Measurements from ENCODE around the gene MVB12B. TPM values are rescaled to one million over a fixed set of nuclear protein-coding genes. Genes with fewer than 3 reads are reported as not detected.

MVB12B gene
- total RNA-seq, 1 donor = 9.4 TPM

DNA sequence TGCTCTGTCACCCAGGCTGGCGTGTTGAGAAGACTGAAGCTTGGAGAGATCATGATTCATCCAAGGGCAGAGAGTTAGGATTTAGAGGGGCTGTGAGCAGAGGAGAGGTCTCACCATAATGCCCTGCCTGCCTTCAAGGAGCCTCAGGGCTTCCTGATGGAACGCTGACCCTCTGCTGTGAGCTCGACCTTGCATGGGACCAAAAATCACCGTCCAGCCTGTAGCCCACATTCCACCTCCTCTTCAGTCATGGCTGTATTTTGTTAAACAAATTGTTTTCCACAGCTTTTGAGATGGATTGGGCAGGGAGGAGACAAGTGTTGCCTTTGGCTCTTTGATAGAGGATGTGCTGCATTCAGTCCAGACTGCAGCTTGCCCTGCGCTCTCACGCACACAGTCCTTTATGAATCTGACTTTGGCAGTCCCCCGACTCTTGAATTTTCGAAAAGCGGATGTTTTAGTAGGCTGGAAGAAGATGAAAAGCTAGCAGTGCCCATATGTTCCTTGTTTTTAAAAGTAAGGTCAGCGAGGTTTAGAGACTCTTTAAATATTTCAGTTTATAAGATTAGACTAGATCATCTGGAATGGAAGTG is 79.5 kb downstream of the MVB12B start:
- Histone ChIP-seq H3K4me1 (ENCODE audit: insufficient read depth, low read length) (peaks cover 23% of the 10 kb centered on the region), H3K27me3 (ENCODE audit: insufficient read depth, low read length) (no peaks in the 10 kb centered on the region), H3K4me3 (ENCODE audit: low read length) (no peak overlapping the region), H3K9me3 (ENCODE audit: low read depth, low read length) (no peaks in the 10 kb centered on the region)

DNA sequence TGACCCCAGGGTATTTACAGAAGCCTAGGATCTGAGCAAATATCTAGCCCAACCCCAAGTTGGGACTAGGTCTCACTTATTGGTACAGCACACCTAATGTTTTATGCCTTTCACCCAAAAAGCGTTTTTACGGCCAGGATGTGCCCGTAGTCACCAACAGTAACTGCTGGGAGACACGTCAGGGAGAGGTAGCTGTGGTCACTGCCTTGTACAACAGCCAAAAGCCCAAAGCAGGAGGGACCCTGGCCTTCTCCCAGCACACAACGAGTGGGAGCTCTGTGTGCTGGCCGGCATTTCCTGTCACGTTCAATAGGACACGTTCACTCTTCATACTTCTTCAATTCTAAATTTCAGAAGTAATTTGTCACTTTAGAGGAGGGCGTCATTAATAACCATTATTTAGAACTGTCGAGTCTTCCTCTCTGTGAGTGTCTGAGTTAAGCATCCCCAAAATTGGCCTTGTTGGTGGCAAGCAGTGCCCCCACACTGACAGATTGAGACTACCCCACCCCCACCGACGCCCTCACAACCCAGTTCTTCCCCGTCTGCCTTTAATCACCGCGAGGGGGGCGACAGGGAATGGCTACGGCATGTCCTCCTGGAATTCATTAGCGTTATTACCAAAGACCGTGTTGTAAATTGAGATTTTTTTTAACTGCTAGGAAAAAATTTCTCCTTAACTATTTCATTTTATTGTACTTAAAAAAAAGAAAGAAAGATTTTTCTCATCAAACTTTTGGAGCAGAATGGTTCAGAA is 80.7 kb downstream of the MVB12B start:
- H3K9me3 ChIP-seq (ENCODE audit: low read depth, low read length) = no peaks in the 10 kb centered on the region
- H3K4me3 ChIP-seq (ENCODE audit: low read length) = no peak overlapping the region
- peaks cover 32% of the 10 kb centered on the region for H3K4me1 ChIP-seq (ENCODE audit: insufficient read depth, low read length)
- no peaks in the 10 kb centered on the region for H3K27me3 ChIP-seq (ENCODE audit: insufficient read depth, low read length)

DNA sequence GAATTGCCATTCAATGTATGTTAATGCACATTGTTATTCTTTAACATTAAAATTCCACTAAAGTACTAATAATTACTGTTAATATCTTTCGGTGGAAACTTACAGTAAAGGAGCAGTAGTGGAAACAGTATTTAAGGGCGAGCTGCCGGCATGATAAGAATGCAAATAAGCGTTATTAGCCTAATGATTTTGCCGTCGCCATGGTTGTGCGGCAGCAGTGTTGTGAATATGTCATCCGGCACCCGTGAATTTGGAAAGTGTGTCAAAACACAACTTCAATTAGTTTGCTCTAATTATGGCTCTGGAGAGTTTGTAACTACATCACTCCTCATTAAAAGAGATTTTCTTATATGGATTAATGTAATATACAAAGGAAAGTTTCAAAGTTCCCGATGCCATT is 81.4 kb downstream of the MVB12B start:
- Histone ChIP-seq H3K4me1 (ENCODE audit: insufficient read depth, low read length) (peaks cover 32% of the 10 kb centered on the region), H3K4me3 (ENCODE audit: low read length) (no peak overlapping the region), H3K27me3 (ENCODE audit: insufficient read depth, low read length) (no peaks in the 10 kb centered on the region), H3K9me3 (ENCODE audit: low read depth, low read length) (no peaks in the 10 kb centered on the region)

DNA sequence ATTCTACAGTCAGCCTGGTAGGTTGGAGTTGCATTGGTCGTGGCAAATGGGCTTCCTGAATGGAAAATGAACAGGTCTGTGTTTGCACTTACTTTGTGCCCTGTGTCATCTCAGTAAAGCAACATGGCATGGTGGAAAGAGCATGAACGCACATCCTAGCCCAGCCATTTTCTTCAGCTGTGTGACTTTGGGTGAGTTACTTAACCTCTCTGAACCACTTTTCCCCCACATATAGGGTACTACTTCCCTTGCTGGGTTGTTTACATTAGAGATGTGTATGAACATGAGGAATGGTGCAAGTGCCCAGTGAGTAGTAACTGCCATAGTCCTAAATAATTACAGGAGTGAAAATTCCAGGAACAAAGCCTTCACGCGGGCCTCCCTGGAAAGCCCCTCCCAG is 83.6 kb downstream of the MVB12B start:
- H3K9me3 ChIP-seq (ENCODE audit: low read depth, low read length) = no peaks in the 10 kb centered on the region
- no peak overlapping the region for H3K4me3 ChIP-seq (ENCODE audit: low read length)
- H3K4me1 ChIP-seq (ENCODE audit: insufficient read depth, low read length) = peaks cover 40% of the 10 kb centered on the region
- no peaks in the 10 kb centered on the region for H3K27me3 ChIP-seq (ENCODE audit: insufficient read depth, low read length)

DNA sequence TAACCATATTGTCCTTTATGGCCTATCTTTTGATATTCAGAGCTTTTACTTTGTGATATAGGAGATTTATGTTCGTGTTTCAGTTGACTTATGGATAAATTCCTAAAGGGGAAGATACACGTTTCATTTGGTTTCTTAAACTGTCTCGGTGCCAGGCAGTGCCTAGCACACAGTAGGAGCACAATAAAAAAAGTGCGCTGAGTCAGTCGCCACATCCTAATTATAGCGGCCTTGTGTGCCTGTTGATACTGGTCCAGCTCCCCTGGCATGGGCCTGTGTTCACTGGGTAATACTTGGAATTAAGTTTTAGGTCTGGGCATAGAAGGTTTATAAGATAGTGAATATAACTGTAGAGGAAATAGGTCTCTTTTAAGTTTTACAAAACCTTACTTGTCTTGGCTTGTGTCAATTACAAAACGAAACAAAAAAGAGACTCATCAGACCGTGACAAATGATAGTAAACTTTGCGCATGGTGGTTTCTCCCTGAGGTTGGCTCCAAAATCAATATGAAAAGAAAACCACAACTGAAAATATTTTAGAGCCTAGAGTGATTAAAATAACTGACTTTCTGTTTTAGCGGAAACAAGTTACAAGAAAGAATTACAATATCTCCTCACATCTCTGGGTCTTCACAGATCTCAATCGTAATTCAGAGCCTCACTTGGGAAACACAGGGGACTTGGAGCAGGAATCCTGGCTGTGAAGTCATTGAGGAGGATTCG is 84.8 kb downstream of the MVB12B start:
- H3K27me3 ChIP-seq (ENCODE audit: insufficient read depth, low read length) = no peaks in the 10 kb centered on the region
- peaks cover 40% of the 10 kb centered on the region for H3K4me1 ChIP-seq (ENCODE audit: insufficient read depth, low read length)
- no peak overlapping the region for H3K4me3 ChIP-seq (ENCODE audit: low read length)
- H3K9me3 ChIP-seq (ENCODE audit: low read depth, low read length) = no peaks in the 10 kb centered on the region

DNA sequence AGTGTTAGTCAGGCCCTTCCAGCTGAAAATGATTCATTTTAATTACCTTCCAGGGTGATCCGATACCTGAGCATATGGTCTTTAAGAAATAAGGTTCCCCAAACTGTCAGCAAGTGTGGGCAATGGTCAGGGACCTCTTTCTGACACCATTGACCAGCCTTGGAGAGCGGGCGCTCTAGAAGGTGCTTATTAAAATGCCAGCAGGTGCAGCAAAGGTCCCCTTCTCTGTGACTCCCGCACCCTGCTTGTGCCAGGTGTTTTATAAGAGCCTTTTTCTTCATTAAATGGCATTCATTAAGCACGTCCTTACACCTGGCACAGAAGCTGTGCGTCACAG is 85.3 kb downstream of the MVB12B start:
- no peaks in the 10 kb centered on the region for H3K9me3 ChIP-seq (ENCODE audit: low read depth, low read length)
- H3K27me3 ChIP-seq (ENCODE audit: insufficient read depth, low read length) = no peaks in the 10 kb centered on the region
- H3K4me3 ChIP-seq (ENCODE audit: low read length) = no peak overlapping the region
- H3K4me1 ChIP-seq (ENCODE audit: insufficient read depth, low read length) = peaks cover 40% of the 10 kb centered on the region

DNA sequence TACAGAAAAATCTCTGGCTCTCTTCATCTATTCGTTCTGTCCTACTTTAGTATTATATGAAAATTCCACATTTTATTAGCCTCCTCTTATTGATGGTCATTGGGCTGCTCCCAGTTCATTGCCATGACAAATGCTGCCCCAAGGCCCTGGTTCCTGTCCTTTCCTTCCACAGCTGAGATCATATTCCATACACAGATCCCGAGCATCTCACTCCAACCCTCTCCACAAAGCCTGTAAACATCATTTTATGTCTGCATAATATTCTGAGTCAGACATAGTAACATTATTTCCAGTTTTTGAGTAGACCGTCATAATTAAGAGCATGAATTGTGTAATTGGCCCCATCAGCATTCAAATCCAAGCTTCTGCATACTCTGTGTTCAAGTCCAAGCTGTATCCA is 86.3 kb downstream of the MVB12B start:
- Histone ChIP-seq H3K27me3 (ENCODE audit: insufficient read depth, low read length) (no peaks in the 10 kb centered on the region), H3K4me3 (ENCODE audit: low read length) (no peak overlapping the region), H3K9me3 (ENCODE audit: low read depth, low read length) (no peaks in the 10 kb centered on the region), H3K4me1 (ENCODE audit: insufficient read depth, low read length) (peaks cover 40% of the 10 kb centered on the region)

DNA sequence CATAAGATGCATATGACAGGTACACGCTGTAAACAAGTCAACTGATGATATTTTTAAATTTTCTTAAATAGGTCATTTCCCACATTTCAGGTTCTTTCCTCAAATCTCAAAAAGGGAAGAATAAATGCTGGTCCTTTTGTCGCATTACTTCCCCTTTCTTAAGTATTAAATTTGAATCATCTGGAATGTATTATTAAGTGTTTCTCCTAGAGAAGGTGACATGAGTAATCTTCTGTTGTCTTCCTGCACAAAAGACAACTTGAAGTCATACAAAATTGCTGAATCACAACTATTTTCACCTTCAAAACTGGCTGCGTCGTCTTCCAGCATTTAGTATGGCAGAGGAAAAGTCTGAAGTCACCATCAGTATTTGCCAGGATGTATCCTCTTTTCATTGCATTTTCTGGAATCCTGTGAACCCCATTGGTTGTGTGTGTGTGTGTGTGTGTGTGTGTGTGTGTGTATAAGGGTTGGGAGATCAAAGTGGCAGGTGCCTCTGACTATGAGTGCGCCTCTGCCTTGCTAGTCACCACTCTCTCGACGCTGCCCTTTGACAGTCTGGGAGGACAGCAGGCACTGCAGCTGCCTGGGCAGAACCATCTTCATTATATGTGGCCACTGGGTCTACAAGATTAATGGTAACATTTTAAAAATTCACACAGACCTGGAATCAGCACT is 86.9 kb downstream of the MVB12B start:
- H3K27me3 ChIP-seq (ENCODE audit: insufficient read depth, low read length) = no peaks in the 10 kb centered on the region
- H3K4me3 ChIP-seq (ENCODE audit: low read length) = no peak overlapping the region
- peaks cover 40% of the 10 kb centered on the region for H3K4me1 ChIP-seq (ENCODE audit: insufficient read depth, low read length)
- no peaks in the 10 kb centered on the region for H3K9me3 ChIP-seq (ENCODE audit: low read depth, low read length)

DNA sequence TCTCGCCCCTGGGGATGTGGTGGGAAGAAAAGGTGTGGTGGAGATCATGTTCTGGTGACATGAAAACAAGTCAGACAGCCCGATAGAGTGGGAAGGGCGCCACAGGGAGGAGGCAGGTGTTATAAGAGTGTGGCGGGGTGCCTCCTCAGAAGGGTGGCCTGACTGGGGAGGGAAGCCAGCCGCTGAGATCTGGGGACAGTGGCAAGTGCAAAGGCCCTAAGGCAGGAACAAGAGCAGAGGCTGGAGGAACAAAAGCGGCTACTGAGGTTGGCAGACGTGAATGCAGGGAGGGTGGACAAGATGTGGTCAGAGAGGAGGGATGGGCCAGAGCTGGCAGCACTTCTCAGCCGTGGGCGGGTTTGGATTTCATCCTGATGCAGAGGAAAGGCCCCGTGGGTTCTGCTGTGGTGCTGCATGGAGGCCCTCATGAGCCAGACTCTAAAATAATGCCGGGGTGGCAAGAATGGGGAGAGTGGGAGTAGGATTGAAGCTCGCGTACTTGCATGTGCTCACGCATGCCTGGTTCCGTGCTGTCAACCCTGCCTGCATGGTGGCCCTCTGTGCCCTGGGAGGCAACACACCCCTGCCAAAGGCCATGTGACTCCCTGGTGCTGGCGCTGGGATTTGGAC is 89.2 kb downstream of the MVB12B start:
- no peaks in the 10 kb centered on the region for H3K9me3 ChIP-seq (ENCODE audit: low read depth, low read length)
- no peaks in the 10 kb centered on the region for H3K27me3 ChIP-seq (ENCODE audit: insufficient read depth, low read length)
- H3K4me1 ChIP-seq (ENCODE audit: insufficient read depth, low read length) = peaks cover 32% of the 10 kb centered on the region
- H3K4me3 ChIP-seq (ENCODE audit: low read length) = no peak overlapping the region

DNA sequence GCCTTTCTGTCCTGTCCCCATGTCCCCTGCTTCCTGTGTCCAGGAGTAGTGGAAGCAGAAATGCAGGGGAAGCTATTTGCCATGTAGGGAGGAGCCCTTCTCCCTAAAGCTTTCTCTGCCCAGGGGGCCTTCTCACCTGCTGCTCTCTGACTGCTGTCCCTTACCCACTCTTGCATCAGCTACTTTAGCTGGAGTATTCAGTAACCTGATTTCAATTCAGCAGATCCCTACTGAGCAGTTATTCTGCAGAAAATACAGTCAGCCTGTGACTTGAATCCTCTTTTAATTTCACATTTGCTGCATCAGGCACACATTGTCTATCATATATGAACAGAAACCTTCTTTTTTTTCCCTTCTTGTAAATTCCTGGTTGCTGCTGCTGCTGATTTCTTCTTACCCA is 90.4 kb downstream of the MVB12B start:
- H3K9me3 ChIP-seq (ENCODE audit: low read depth, low read length) = no peaks in the 10 kb centered on the region

DNA sequence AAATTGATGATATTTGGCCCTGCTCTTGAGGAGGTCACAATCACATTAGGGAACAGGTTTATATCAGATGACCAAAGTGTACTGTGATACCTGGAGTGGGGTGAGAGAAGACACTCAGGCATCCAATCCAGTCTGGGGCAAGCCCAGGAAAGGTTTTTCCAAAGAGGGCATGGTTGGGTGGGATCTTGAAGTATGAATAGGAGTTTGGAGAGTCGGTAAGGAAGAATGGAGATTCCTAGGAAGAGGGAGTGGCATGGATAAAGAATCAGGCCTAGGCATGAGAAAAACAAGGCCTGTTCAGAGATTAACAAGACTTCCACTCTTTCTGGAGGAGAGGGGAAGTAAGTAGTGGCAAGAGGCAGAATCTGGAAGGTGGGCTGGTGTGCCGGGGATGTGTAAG is 91.1 kb downstream of the MVB12B start:
- H3K4me1 ChIP-seq (ENCODE audit: insufficient read depth, low read length) = peaks cover 23% of the 10 kb centered on the region
- no peaks in the 10 kb centered on the region for H3K9me3 ChIP-seq (ENCODE audit: low read depth, low read length)
- no peak overlapping the region for H3K4me3 ChIP-seq (ENCODE audit: low read length)
- H3K27me3 ChIP-seq (ENCODE audit: insufficient read depth, low read length) = no peaks in the 10 kb centered on the region

More for the DNA sequence above, 90.4 kb downstream of the MVB12B start:
- Histone ChIP-seq H3K27me3 (ENCODE audit: insufficient read depth, low read length) (no peaks in the 10 kb centered on the region), H3K4me3 (ENCODE audit: low read length) (no peak overlapping the region), H3K4me1 (ENCODE audit: insufficient read depth, low read length) (peaks cover 25% of the 10 kb centered on the region)

DNA sequence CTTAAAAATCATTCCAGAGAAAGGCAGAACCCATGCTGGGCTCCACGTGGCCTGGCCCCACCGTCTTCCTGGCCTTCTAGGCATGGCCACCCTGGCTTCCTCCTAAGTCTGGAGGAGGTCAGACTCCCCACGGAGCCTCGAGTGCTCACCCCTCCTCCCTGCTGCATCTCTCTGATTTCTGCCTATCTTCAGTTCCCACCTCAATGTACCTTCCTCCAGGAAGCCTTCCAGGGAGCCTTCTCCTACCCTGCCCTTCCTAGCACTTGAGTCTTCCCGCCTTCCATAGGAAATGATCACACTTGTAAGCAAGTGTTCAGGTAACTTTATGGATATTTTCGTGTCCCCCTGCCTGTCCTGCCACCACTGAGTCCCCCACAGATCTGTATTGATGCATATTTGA is 92.0 kb downstream of the MVB12B start:
- no peaks in the 10 kb centered on the region for H3K9me3 ChIP-seq (ENCODE audit: low read depth, low read length)
- no peaks in the 10 kb centered on the region for H3K27me3 ChIP-seq (ENCODE audit: insufficient read depth, low read length)
- no peak overlapping the region for H3K4me3 ChIP-seq (ENCODE audit: low read length)
- H3K4me1 ChIP-seq (ENCODE audit: insufficient read depth, low read length) = peaks cover 23% of the 10 kb centered on the region

DNA sequence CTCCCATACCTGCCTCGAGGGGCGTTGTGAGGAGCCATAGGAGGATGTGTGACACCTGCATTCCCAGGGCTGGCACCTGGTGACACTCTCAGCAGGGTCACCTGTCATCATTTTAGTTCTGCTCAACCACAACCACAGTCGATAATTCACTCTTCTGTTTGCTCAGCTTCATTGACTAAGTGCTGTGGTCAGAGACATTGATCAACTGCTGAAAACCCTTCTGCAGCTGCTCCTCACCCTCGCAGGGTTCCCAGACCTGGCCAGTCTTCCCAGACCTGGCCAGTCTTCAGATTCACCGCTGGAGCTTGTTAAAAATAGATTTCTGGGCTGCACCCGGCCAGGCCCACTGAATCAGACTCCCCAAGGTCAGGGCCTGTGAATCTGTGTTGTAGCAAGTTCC is 92.8 kb downstream of the MVB12B start:
- H3K9me3 ChIP-seq (ENCODE audit: low read depth, low read length) = no peaks in the 10 kb centered on the region
- H3K4me1 ChIP-seq (ENCODE audit: insufficient read depth, low read length) = peaks cover 21% of the 10 kb centered on the region
- H3K27me3 ChIP-seq (ENCODE audit: insufficient read depth, low read length) = no peaks in the 10 kb centered on the region
- no peak overlapping the region for H3K4me3 ChIP-seq (ENCODE audit: low read length)

DNA sequence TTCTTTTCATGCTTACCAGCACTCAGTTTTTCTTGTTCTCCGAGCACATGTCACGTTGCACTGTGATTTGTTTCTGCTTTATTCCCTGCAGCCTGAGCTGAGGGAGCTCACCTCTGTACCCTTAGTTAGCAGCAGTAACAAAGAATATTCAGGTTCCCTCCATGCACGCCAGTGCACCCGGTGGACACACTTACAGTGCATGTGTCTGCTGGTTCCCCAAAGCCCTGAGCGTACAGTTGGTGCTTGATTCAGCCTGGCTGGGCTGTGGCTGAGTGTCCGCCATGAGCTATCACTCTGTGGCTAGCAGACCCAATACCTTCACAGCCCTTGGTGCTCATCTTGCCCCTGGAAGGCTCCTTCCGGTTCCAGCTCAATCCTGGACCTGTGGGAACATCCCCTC is 93.5 kb downstream of the MVB12B start:
- no peaks in the 10 kb centered on the region for H3K9me3 ChIP-seq (ENCODE audit: low read depth, low read length)
- H3K27me3 ChIP-seq (ENCODE audit: insufficient read depth, low read length) = no peaks in the 10 kb centered on the region
- peaks cover 21% of the 10 kb centered on the region for H3K4me1 ChIP-seq (ENCODE audit: insufficient read depth, low read length)
- H3K4me3 ChIP-seq (ENCODE audit: low read length) = no peak overlapping the region
